HepG2 (cell line): ENCODE data around the gene SESN2. TPM values are rescaled to one million over a fixed set of nuclear protein-coding genes. Genes with fewer than 3 reads are reported as not detected.

Source experiments
- ADNP ChIP-seq: sonication (generic); formaldehyde crosslinking; IDR thresholded peaks from 2 replicates; pipeline ENCODE4 v1.4.0; 2020; ENCODE audit warnings: missing genetic modification reagents
- AGO1 ChIP-seq: fragments of 200-400 bp; formaldehyde crosslinking; IDR thresholded peaks from 2 replicates; pipeline ENCODE4 v1.6.1; 2017; ENCODE audit warnings: mild to moderate bottlenecking, low read depth, low read length, moderate library complexity; ENCODE audit not compliant: poor library complexity, severe bottlenecking
- AHR ChIP-seq: IDR thresholded peaks from 2 replicates; pipeline ENCODE4 v1.6.1; 2018; ENCODE audit warnings: missing genetic modification reagents, missing compliant biosample characterization
- ARNTL ChIP-seq: sonication (generic); formaldehyde crosslinking; IDR thresholded peaks from 2 replicates; pipeline ENCODE4 v1.4.0; 2020; ENCODE audit warnings: mild to moderate bottlenecking, missing genetic modification reagents
- CHCHD3 ChIP-seq: sonication (generic); formaldehyde crosslinking; IDR thresholded peaks from 2 replicates; pipeline ENCODE4 v1.8.0; 2022; ENCODE audit warnings: mild to moderate bottlenecking, missing genetic modification reagents, moderate library complexity
- ELF1 ChIP-seq: sonication (generic); formaldehyde crosslinking; IDR thresholded peaks from 2 replicates; pipeline ENCODE4 v1.4.0; 2020; ENCODE audit warnings: missing genetic modification reagents
- MIXL1 ChIP-seq: IDR thresholded peaks from 2 replicates; pipeline ENCODE4 v1.6.1; 2016
- RARA ChIP-seq: IDR thresholded peaks from 2 replicates; pipeline ENCODE4 v1.6.1; 2016; ENCODE audit warnings: missing genetic modification reagents, missing compliant biosample characterization
- SOX13 ChIP-seq, 3 experiments: fragments of 450-650 bp in 1 of 3; sonication (generic) in 1 of 3; formaldehyde crosslinking in 1 of 3; IDR thresholded peaks in 2 of 3; conservative IDR thresholded peaks in 1 of 3; 2 replicates each; pipeline versions ENCODE4 v1.5.0 to v1.6.1; 2016 to 2020; ENCODE audit warnings: antibody characterized with exemption in 1 of 3, mild to moderate bottlenecking in 1 of 3, missing compliant biosample characterization in 1 of 3, missing genetic modification reagents in 1 of 3, moderate library complexity in 1 of 3
- TCF12 ChIP-seq, 2 experiments: fragments of 450-650 bp in 1 of 2; sonication (generic) in 1 of 2; formaldehyde crosslinking in 1 of 2; IDR thresholded peaks; 2 replicates each; pipeline versions ENCODE4 v1.6.1 to v1.8.0; 2017 to 2022; ENCODE audit warnings: antibody characterized with exemption in 1 of 2, mild to moderate bottlenecking in 1 of 2, missing genetic modification reagents in 1 of 2, moderate library complexity in 1 of 2
- TEAD3 ChIP-seq: optimal IDR thresholded peaks from 2 replicates; pipeline ENCODE3; 2016; ENCODE audit warnings: borderline replicate concordance
- ZBTB40 ChIP-seq, 2 experiments: fragments of 450-650 bp in 1 of 2; sonication (generic) in 1 of 2; formaldehyde crosslinking in 1 of 2; IDR thresholded peaks; 2 replicates each; pipeline versions ENCODE4 v1.6.1 to v1.8.0; 2016 to 2022; ENCODE audit warnings: antibody characterized with exemption in 1 of 2, mild to moderate bottlenecking in 1 of 2, missing genetic modification reagents in 1 of 2
- ZFP36L1 ChIP-seq: sonication (generic); formaldehyde crosslinking; IDR thresholded peaks from 2 replicates; pipeline ENCODE4 v1.8.0; 2022; ENCODE audit warnings: mild to moderate bottlenecking, missing genetic modification reagents, moderate library complexity
- ZNF263 ChIP-seq: sonication (generic); formaldehyde crosslinking; IDR thresholded peaks from 2 replicates; pipeline ENCODE4 v1.4.0; 2020; ENCODE audit warnings: missing genetic modification reagents
- ZNF607 ChIP-seq: sonication (generic); formaldehyde crosslinking; IDR thresholded peaks from 2 replicates; pipeline ENCODE4 v1.5.1; 2020; ENCODE audit warnings: missing genetic modification reagents, mild to moderate bottlenecking, borderline replicate concordance
- ZSCAN21 ChIP-seq: sonication (generic); formaldehyde crosslinking; IDR thresholded peaks from 2 replicates; pipeline ENCODE4 v1.8.0; 2022; ENCODE audit warnings: mild to moderate bottlenecking, missing genetic modification reagents, moderate library complexity, borderline replicate concordance
- polyA plus RNA-seq, 8 experiments: library from polyadenylated mRNA; depleted of rRNA in 3 of 8; stranded (reverse) in 7 of 8; unstranded in 1 of 8; fragments of >200 nt; fragmentation: Illumina TruSeq in 4 of 8; extraction: Trizol in 4 of 8; gene quantifications; 2 replicates each; pipeline versions ENCODE4 v1.2.1 to v1.2.3, GENCODE V29; 2011 to 2016; ENCODE audit warnings: low read depth in 4 of 8, missing spikeins in 1 of 8, mixed read lengths in 1 of 8; ENCODE audit not compliant: insufficient read depth in 1 of 8
- total RNA-seq, 5 experiments: library from RNA; depleted of rRNA; stranded (reverse); fragments of >200 nt; fragmentation: Illumina TruSeq; extraction: Trizol; gene quantifications; 2 replicates each; pipeline ENCODE4 v1.2.3, GENCODE V29; 2016; ENCODE audit warnings: low read depth in 1 of 5
- TF ChIP-seq, protein P1 (sequence below): sonication (generic); formaldehyde crosslinking; IDR thresholded peaks from 2 replicates; pipeline ENCODE4 v1.8.0; 2022; ENCODE audit warnings: missing genetic modification reagents, mild to moderate bottlenecking, moderate library complexity, borderline replicate concordance

Gene SESN2
- total and polyA plus RNA-seq, 2 of the 13 experiments (the other 11 are each of a cell fraction or from before 2014, with no cell fraction given): 13.2 to 19.1 TPM

- TF ChIP-seq ZBTB40 (IDR thresholded peaks at IDR 0.05) (no peak), ZBTB40 (CRISPR knock-in tag; IDR thresholded peaks at IDR 0.05) (no peak; the same call in 1 of the 2 replicates), ADNP (CRISPR knock-in tag) (no peak), ARNTL (CRISPR knock-in tag) (peak; percentile 88), TCF12 (IDR thresholded peaks at IDR 0.05) (no peak), TCF12 (CRISPR knock-in tag; IDR thresholded peaks at IDR 0.05) (no peak), RARA (peak; percentile 73), TEAD3 (CRISPR knock-in tag) (peak; percentile 92), CHCHD3 (CRISPR knock-in tag) (no peak), ZFP36L1 (CRISPR knock-in tag) (no peak), AHR (CRISPR knock-in tag) (peak; percentile 63; the same call in 1 of the 2 replicates), MIXL1 (0 out of 2 replicates have a peak, but pooled peaks have one; percentile 63), ZNF607 (CRISPR knock-in tag) (no peak), ZNF263 (CRISPR knock-in tag) (peak; percentile 82), AGO1 (no peak), ZSCAN21 (CRISPR knock-in tag) (no peak), SOX13 (IDR thresholded peaks at IDR 0.05) (peak; percentile 61; the same call in 1 of the 2 replicates), SOX13 (CRISPR knock-in tag; conservative IDR thresholded peaks at IDR 0.05 in 1 of 2, IDR thresholded peaks at IDR 0.05 in 1 of 2) (peak in 1 of 2 experiments; percentile 77; a peak in 2 of 4 replicates), ELF1 (no peak)
- TF ChIP-seq, protein P1, sequence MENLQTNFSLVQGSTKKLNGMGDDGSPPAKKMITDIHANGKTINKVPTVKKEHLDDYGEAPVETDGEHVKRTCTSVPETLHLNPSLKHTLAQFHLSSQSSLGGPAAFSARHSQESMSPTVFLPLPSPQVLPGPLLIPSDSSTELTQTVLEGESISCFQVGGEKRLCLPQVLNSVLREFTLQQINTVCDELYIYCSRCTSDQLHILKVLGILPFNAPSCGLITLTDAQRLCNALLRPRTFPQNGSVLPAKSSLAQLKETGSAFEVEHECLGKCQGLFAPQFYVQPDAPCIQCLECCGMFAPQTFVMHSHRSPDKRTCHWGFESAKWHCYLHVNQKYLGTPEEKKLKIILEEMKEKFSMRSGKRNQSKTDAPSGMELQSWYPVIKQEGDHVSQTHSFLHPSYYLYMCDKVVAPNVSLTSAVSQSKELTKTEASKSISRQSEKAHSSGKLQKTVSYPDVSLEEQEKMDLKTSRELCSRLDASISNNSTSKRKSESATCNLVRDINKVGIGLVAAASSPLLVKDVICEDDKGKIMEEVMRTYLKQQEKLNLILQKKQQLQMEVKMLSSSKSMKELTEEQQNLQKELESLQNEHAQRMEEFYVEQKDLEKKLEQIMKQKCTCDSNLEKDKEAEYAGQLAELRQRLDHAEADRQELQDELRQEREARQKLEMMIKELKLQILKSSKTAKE (CRISPR knock-in tag): peak; percentile 95
Measured at GRCh38 chr1:28296401-28297261, 37.3 kb downstream of the SESN2 start (continued).
